ENCODE data around the gene FRYL. TPM values are rescaled to one million over a fixed set of nuclear protein-coding genes. Genes with fewer than 3 reads are reported as not detected.
"Not testable (repeated sequence)": the region's sequence is repeated elsewhere in the genome, so short reads cannot be mapped to it uniquely, and the experiment has no call there.

Gene FRYL
- total RNA-seq, 1 donor from 2014 or later: 30.8 TPM

DNA sequence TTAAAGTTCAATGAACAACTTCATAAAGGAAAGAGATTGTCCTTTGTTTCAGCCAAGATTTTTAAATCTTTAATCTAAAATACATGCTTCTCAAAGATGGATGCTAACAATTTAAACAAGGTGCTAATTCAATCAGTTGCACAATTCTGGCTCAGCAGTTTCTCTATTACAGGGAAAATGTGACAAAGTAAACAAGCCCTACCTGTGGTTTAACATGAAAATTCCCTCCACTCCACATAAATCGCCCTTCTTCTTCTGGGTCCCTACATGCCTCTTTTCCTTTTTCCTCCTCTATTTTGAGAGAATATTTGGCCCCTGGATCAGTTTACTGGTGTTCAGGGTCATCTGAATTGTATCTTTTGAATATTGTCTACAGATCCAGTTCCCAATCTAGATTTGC lies 80.6 kb downstream of the FRYL start:
- no peak for DNase-seq (ENCODE audit: low read depth)

GRCh38 chr4:48698029-48698971 lies 81.8 kb downstream of the FRYL start:
- DNase-seq (ENCODE audit: low read depth): peak; percentile 88

DNA sequence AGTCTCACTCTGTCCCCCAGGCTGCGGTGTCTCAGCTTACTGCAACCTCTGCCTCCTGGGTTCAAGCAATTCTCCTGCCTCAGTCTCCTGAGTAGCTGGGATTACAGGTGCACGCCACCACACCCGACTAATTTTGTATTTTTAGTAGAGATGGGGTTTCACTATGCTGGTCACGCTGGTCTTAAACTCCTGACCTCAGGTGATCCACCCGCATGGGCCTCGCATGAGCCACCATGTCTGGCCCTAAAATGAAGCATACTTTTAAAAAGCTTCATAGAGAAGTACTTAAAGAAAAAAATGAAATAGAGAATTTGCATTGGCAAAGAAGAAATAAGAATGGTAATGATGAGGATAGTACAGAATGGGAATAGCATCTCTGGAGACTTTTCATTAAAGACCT lies 82.6 kb downstream of the FRYL start:
- DNase-seq (ENCODE audit: low read depth): not testable (repeated sequence)

GRCh38 chr4:48694824-48695223 lies 85.3 kb downstream of the FRYL start:
- no peak for DNase-seq (ENCODE audit: low read depth)

GRCh38 chr4:48693856-48694574 lies 86.1 kb downstream of the FRYL start:
- no peak for DNase-seq (ENCODE audit: low read depth)

- DNase-seq (ENCODE audit: low read depth): no peak
Observed at GRCh38 chr4:48692897-48693296, 87.2 kb downstream of the FRYL start.

DNA sequence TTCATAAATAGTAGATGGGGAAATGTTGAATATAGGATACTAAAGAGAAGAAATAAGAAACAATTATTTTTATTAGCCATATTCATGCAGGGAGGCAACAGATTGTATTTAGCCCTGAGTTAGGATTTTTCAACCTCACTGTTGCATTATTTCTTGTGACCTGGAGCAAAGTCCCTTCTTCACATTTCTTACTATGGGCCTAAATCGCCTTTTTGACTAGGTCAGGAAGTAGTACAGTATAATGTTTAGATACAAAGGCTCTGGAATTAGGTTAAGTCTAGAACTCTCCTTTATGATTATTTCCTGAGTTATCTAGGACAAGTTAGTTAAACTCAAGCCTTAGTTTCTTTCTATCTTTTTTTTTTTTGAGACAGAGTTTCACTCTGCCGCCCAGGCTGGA lies 88.0 kb downstream of the FRYL start:
- no peak for DNase-seq (ENCODE audit: low read depth)

DNA sequence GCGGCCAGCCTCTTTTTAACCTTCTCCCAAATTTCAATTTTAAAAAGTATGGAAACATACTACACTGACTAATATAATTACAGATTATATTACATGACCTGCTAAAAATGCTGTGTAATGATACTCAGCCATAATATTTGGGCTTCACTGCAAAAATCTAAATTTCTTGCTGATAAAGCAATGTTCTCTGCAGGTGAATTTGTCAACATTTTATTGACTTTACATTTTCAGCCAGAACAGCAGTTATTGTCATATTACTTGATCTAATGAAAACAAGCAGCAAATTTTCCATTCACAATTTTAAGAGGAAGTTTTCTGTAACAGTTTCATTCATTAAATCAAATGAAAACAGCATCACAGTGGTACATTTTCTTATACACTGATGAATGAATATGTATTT lies 91.1 kb downstream of the FRYL start:
- DNase-seq (ENCODE audit: low read depth): no peak

DNA sequence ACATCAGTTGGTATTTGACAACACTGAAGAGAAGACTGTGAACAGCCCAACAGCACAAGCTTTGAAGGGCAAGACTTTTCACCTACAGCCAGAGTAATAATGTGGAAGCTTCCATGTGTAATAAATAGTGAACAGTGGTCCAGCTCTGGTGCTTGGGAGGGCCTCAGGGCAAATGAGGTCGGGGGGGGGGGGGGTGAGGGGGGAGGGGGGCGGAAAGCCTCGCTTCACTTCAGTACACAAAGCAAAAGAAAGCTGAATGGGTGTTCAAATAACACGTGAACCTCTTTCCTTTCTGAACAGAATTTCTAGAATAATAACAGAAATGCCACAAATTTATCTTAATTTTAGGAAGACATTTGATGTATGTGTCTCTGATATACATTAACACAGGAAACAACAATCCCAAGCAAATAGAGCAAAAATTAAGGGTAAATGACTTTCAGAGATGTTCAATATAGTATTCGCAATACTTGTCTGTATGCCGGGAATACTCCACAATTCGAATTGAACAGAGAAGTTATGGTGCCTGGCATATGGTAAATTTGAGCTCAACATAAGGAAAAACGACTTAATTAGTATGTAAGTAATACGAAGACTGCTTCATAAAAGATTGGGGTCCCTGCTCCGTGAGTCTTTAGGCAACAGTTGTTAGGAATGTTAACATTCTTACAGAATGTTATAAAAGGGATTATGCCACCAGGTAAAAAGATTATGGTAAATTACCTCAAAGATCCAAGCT lies 92.6 kb downstream of the FRYL start:
- no peak for DNase-seq (ENCODE audit: low read depth)

DNA sequence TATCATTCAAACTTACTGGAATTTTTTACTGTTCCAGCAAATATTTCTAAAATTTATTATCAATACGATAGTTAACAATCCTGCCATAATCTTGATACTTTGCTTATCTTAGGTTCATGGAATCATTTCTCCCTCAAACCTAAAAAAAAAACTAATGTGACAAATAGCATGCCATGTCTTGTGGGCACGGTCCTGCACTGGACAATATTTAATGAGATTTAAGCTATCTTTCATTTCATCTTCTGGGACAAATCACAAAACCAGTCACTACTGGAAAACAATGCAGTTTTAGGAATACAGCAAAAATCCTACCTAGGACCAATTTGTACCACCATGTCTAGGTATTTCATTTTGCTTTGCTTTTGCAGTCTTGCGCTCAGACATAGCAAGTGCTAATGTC lies 93.7 kb downstream of the FRYL start:
- no peak for DNase-seq (ENCODE audit: low read depth)

DNA sequence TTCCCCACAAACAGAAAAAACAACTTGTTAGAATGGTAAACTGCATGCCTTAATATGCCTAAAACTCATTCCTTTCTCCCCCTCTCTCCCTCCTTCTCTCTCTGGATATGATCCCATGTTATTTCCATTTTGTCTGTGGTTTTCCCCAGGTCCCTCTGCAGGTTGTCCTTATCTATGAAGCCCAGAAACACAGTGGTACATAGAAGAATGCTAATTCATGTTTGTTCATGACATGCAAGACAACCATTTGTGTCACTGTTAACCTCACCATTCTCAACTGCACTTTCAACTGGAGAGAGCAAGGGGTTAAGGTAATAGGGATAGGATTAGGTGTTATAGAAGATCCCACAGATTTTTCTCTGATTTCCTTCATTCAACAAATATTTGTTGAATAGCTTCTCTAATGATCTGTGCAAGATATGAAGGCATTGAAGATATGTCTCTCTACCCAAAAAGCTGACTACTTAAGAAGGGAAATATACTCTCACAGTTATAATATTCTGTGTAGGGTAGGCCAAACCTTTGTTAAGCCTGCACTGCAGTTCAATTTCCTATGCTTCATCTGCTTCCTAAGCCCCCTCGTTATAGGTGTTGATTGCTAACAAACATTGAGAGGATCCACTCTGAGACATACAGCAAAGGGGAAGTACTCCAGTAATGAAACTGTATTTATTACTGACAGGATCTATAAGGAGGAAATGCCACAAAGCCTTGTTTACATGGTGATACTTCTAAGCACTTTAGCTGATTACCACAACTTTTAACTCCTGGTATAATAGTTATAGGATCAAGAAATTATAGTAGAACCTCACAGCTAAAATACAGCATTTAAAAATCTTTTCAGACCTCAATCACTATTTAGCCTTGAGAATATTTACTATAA lies 96.1 kb downstream of the FRYL start:
- DNase-seq (ENCODE audit: low read depth): no peak

DNA sequence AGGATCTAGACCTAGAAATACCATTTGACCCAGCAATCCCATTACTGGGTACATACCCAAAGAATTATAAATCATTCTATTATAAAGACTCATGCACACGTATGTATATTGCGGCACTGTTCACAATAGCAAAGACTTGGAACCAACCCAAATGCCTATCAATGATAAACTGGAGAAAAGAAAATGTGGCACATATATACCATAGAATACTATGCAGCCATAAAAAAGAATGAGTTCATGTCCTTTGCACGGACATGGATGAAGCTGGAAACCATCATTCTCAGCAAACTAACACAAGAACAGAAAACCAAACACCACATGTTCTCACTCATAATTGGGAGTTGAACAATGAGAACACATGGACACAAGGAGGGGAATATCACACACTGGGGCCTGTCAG lies 97.2 kb downstream of the FRYL start:
- DNase-seq (ENCODE audit: low read depth): not testable (repeated sequence)

GRCh38 chr4:48681856-48682255 lies 98.2 kb downstream of the FRYL start:
- peak; percentile 47 for DNase-seq (ENCODE audit: low read depth)

GRCh38 chr4:48680848-48681568 lies 99.1 kb downstream of the FRYL start:
- no peak for DNase-seq (ENCODE audit: low read depth)

- DNase-seq (ENCODE audit: low read depth): no peak
Observed at GRCh38 chr4:48673537-48673936, 106.5 kb downstream of the FRYL start.

GRCh38 chr4:48670587-48670986 lies 109.5 kb downstream of the FRYL start:
- no peak for DNase-seq (ENCODE audit: low read depth)

DNA sequence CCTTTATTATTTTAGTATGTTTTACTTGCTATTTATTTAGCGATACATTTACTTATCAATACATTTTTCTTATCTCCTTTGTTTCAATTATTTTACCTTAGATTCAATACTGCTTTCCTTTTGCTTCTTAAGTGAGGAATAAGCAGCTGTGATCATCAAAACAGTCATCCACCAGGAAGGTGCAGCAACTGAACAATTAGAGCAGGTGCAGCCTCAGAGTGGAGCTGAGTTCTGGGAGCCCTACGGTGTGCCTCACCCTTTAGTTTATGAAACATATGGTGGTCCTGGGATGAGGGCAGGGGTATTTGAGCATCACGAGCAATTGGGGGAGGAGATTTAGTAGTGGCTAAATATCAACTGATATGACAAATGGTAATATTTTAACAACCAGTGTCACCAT lies 111.0 kb downstream of the FRYL start:
- peak; percentile 73 for DNase-seq (ENCODE audit: low read depth)

- peak; percentile 77 for DNase-seq (ENCODE audit: low read depth)
Observed at GRCh38 chr4:48668254-48669017, 111.6 kb downstream of the FRYL start.

GRCh38 chr4:48667148-48667547 lies 112.9 kb downstream of the FRYL start:
- no peak for DNase-seq (ENCODE audit: low read depth)

Measured in myocyte (in vitro differentiated cells).